Kidney (tissue), 14 donors: ENCODE measurements around the gene PFKL. TPM values are rescaled to one million over a fixed set of nuclear protein-coding genes. Genes with fewer than 3 reads are reported as not detected.

ENCODE experiments used
- DNase-seq, 5 donors: peaks; one replicate each; pipeline ENCODE4 v3.0.0-alpha.2; 2013 to 2020
- FAIRE-seq: peaks from 2 replicates; lab custom pipeline; 2012; peaks lifted over from hg19 to GRCh38; lab: Jason Lieb, UNC
- H3K27ac ChIP-seq, 2 donors: one replicate each; pipeline ENCODE4 v1.7.0; 2013; ENCODE audit warnings: low read depth in 2 of 2, low read length in 2 of 2, inconsistent platforms in 1 of 2
- H3K27me3 ChIP-seq: one replicate; pipeline ENCODE4 v1.7.1; 2013; ENCODE audit warnings: low read length, inconsistent platforms; ENCODE audit not compliant: control insufficient read depth, insufficient read depth
- H3K36me3 ChIP-seq, 3 donors: one replicate each; pipeline versions ENCODE4 v1.7.0 to v1.7.1; 2013; ENCODE audit warnings: low read length in 3 of 3, control low read depth in 1 of 3, inconsistent platforms in 1 of 3; ENCODE audit not compliant: insufficient read depth in 3 of 3, control insufficient read depth in 2 of 3
- H3K4me1 ChIP-seq, 3 donors: one replicate each; pipeline versions ENCODE4 v1.7.0 to v1.7.1; 2013; ENCODE audit warnings: low read length in 3 of 3, inconsistent platforms in 1 of 3, low read depth in 1 of 3; ENCODE audit not compliant: control insufficient read depth in 2 of 3, insufficient read depth in 2 of 3
- H3K4me3 ChIP-seq, 3 donors: one replicate each; pipeline versions ENCODE4 v1.7.0 to v1.8.1; 2013; ENCODE audit warnings: low read length in 3 of 3, control low read depth in 1 of 3, inconsistent platforms in 1 of 3
- H3K9ac ChIP-seq, 3 donors: one replicate each; pipeline versions ENCODE4 v1.7.0 to v1.7.1; 2013; ENCODE audit warnings: low read length in 3 of 3, control low read depth in 1 of 3, inconsistent platforms in 1 of 3
- H3K9me3 ChIP-seq, 3 donors: one replicate each; pipeline versions ENCODE4 v1.7.0 to v1.7.1; 2013; ENCODE audit warnings: low read length in 3 of 3, control low read depth in 1 of 3, inconsistent platforms in 1 of 3; ENCODE audit not compliant: control insufficient read depth in 2 of 3, insufficient read depth in 1 of 3
- CTCF ChIP-seq: IDR thresholded peaks from 3 replicates; pipeline ENCODE4 v1.5.1; 2012; ENCODE audit warnings: mild to moderate bottlenecking, moderate library complexity, borderline replicate concordance; ENCODE audit not compliant: insufficient read depth; ENCODE audit errors: extremely low read depth
- intact Hi-C: fragments of 100-400 bp; cut with DNase I; formaldehyde crosslinking; loops from one replicate; pipeline ENCODE4 v1.11.1; 2022
- polyA plus RNA-seq: library from polyadenylated mRNA; stranded (reverse); fragments of 350-450 nt; fragmentation: Illumina TruSeq; extraction: RNeasy Lipid Tissue Mini Kit (QIAGEN cat#74804); gene quantifications from one replicate; pipeline ENCODE4 v1.2.3, GENCODE V29; 2014; ENCODE audit warnings: low read depth, low replicate concordance; ENCODE audit not compliant: insufficient read depth
- total RNA-seq: library from RNA; stranded (reverse); fragmentation: NEBNext Ultra II Directional; extraction: Animal tissue kit (Norgen Biotek cat#: 25700); gene quantifications from one replicate; pipeline ENCODE4 v1.2.1, GENCODE V29; 2021
- donor health status: control.
- donor health status: control.
- donor health status: control.
- donor health status: control.
- donor health status: control.
- donor health status: DM: yes; HTN: yes; CAD: no.
- donor health status: Normal renal cell carcinoma (clear cell type).

PFKL gene
- total and polyA plus RNA-seq, 2 donors from 2014 or later = 155 to 197 TPM

DNA sequence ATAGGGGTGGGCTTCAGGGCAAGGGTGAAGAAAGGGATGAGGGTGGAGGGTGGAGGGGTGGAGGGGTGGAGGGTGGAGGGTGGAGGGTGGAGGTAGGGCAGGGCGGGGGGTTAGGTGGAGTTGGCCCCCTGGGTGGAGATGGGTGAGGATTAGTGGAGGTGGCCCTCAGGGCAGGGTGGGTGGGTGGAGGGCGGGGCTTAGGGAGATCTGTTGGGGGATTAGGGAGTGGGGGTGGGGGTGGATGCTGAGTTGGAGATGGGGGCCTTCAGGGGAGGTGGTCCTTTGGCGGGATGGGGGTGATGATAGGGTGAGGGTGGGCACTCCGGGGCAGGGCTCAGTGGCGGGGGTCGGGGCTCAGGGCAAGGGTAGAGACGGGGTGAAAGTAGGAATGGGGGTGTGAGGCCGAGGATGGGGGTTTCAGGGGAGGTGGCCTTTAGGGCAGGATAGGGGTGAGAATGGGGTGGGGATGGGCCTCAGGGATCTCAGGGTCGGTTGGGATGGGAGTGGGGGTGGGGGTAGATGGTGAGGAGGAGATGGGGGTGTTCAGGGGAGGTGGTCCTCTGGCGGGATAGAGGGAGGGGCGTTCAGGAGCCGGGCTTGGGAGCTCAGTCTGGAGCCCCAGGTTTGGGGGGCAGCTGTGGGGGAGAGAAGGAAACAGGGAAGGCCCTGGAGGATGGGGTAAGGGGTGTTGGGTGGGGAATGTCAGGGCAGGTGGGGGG lies 37.4 kb upstream of the PFKL start:
- Histone ChIP-seq H3K27me3 (no peaks in the 10 kb centered on the region), H3K4me1 (no peaks in the 10 kb centered on the region), H3K9ac (no peak overlapping the region), H3K4me3 (no peak overlapping the region), H3K9me3 (peaks cover 0 to 3% (median 0%) of the 10 kb centered on the region in 3 donors), H3K27ac (no peak overlapping the region), H3K36me3 (no peaks in the 10 kb centered on the region)
- FAIRE-seq (no peak), DNase-seq (peak in 2 of 5 donors; percentile 55 to 68)
- TF ChIP-seq CTCF = no peak
- intact Hi-C loops = no loop called here

GRCh38 chr21:44263221-44263760 lies 36.6 kb upstream of the PFKL start:
- H3K36me3 ChIP-seq = no peaks in the 10 kb centered on the region
- TF ChIP-seq CTCF = no peak
- peaks cover 0 to 3% (median 0%) of the 10 kb centered on the region in 3 donors for H3K9me3 ChIP-seq
- peak; percentile 58 to 78 (median 69) for DNase-seq
- no peak for FAIRE-seq
- H3K9ac ChIP-seq = no peak overlapping the region
- intact Hi-C loops = no loop called here
- H3K4me1 ChIP-seq = no peaks in the 10 kb centered on the region
- H3K4me3 ChIP-seq = no peak overlapping the region
- no peak overlapping the region for H3K27ac ChIP-seq
- no peaks in the 10 kb centered on the region for H3K27me3 ChIP-seq

DNA sequence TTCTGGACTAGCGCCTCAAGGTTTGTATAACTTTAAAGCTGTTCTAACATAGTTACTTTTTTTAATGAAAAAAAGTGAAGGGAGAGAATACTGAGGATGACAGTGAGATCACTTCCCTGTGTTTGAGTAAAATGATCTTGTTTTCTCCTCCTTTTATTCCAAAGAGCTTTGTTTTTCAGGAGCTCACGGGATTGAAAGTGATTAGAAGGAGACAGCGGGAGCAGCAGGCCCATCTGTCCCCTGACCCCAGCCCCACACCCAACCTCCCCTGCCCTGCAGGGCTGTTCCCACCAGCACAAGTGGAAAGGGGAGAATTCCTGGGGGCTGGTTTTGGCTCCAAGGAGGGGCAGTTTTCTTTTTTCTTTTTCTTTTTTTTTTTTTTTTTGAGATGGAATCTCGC lies 36.1 kb upstream of the PFKL start:
- intact Hi-C loops = no loop called here
- FAIRE-seq = no peak
- H3K9ac ChIP-seq = no peak overlapping the region
- TF ChIP-seq CTCF = no peak
- H3K4me3 ChIP-seq = no peak overlapping the region
- peak in 1 of 5 donors; percentile 30 for DNase-seq
- H3K27ac ChIP-seq = no peak overlapping the region
- H3K4me1 ChIP-seq = no peaks in the 10 kb centered on the region
- no peaks in the 10 kb centered on the region for H3K36me3 ChIP-seq
- peaks cover 0 to 3% (median 0%) of the 10 kb centered on the region in 3 donors for H3K9me3 ChIP-seq
- no peaks in the 10 kb centered on the region for H3K27me3 ChIP-seq
